ENCODE measurements around the gene HINFP. TPM values are rescaled to one million over a fixed set of nuclear protein-coding genes. Genes with fewer than 3 reads are reported as not detected.

The HINFP gene
- total and polyA plus RNA-seq, 7 experiments from 2014 or later = 14.7 to 79.7 (median 32.7) TPM

- POLR2A ChIA-PET = interaction anchor here (1.0 to 16.1 kb wide), 4 partner anchors 17 to 207 kb away, joined by 3 to 435 read pairs (median 6); partner anchors contain the start of genes C2CD2L, DPAGT1, RPS25 and TRAPPC4
- H3K27ac Mint-ChIP-seq = peak overlapping the region; percentile 39 to 98 (median 88)
- peaks cover 36 to 61% (median 49%) of the 10 kb centered on the region in 7 donors for H3K4me1 Mint-ChIP-seq
Observed at GRCh38 chr11:119117004-119117706, 4.2 kb upstream of the HINFP start.

GRCh38 chr11:119118227-119118626 lies 3.2 kb upstream of the HINFP start:
- Histone ChIP-seq H3K9me3 (ENCODE audit: control insufficient read depth in 2 of 3, low read length in 3 of 3) (no peaks in the 10 kb centered on the region), H3K27ac (ENCODE audit: low read depth, low read length) (no peak overlapping the region), H3K4me3 (ENCODE audit: low read length) (no peak overlapping the region), H3K27me3 (ENCODE audit: control insufficient read depth in 2 of 2, insufficient read depth in 2 of 2, low read length in 2 of 2) (no peaks in the 10 kb centered on the region), H3K36me3 (ENCODE audit: control insufficient read depth in 2 of 3, insufficient read depth in 3 of 3, low read length in 3 of 3) (peaks cover 0 to 27% (median under 1%) of the 10 kb centered on the region in 3 experiments), H3K4me1 (ENCODE audit: control insufficient read depth in 2 of 2, insufficient read depth in 2 of 2, low read length in 2 of 2) (peaks cover 17 to 43% of the 10 kb centered on the region in 2 donors)
- ChIA-PET POLR2A (interaction anchor here (0.6 to 16.1 kb wide), 5 partner anchors 18 to 670 kb away, joined by 3 to 435 read pairs (median 3); partner anchors contain the start of genes C2CD2L, DPAGT1 and VPS11), CTCF (interaction anchor here (1.9 kb wide), 1 partner anchor 16 kb away, joined by 9 read pairs; the partner anchor contains the start of gene DPAGT1)
- Mint-ChIP-seq H3K36me3 (peaks cover 5 to 35% (median 15%) of the 10 kb centered on the region in 5 donors), H3K4me3 (peak overlapping the region in 1 of 10 donors; percentile 41), H3K27me3 (no peaks in the 10 kb centered on the region), H3K4me1 (peaks cover 42 to 67% (median 57%) of the 10 kb centered on the region in 7 donors), H3K9me3 (no peaks in the 10 kb centered on the region), H3K27ac (peak overlapping the region in 1 of 9 donors; percentile 43)
- no peak for ATAC-seq
- DNase-seq = no peak
- intact Hi-C loops (cut with micrococcal nuclease) = no loop called here

More at GRCh38 chr11:119117004-119117706, 4.2 kb upstream of the HINFP start:
- DNase-seq (no peak), ATAC-seq (no peak)
- Histone ChIP-seq H3K9me3 (ENCODE audit: control insufficient read depth in 2 of 3, low read length in 3 of 3) (no peaks in the 10 kb centered on the region), H3K36me3 (ENCODE audit: control insufficient read depth in 2 of 3, insufficient read depth in 3 of 3, low read length in 3 of 3) (peaks cover 0 to 37% (median 8%) of the 10 kb centered on the region in 3 experiments), H3K27me3 (ENCODE audit: control insufficient read depth in 2 of 2, insufficient read depth in 2 of 2, low read length in 2 of 2) (no peaks in the 10 kb centered on the region), H3K4me3 (ENCODE audit: low read length) (no peak overlapping the region), H3K4me1 (ENCODE audit: control insufficient read depth in 2 of 2, insufficient read depth in 2 of 2, low read length in 2 of 2) (peaks cover 9 to 38% of the 10 kb centered on the region in 2 donors), H3K27ac (ENCODE audit: low read depth, low read length) (peak overlapping the region; percentile 81)
- CTCF ChIA-PET = interaction anchor here (1.5 to 2.6 kb wide), 3 partner anchors 11 to 17 kb away, joined by 4 to 13 read pairs (median 9); partner anchors contain the start of genes C2CD2L and DPAGT1
- Mint-ChIP-seq H3K27me3 (no peaks in the 10 kb centered on the region), H3K36me3 (peaks cover 5 to 39% (median 14%) of the 10 kb centered on the region in 5 donors), H3K4me3 (peak overlapping the region in 7 of 10 donors; percentile 10 to 81 (median 19)), H3K9me3 (no peaks in the 10 kb centered on the region)
- intact Hi-C loops (cut with micrococcal nuclease) = no loop called here

- intact Hi-C loops (cut with micrococcal nuclease) = no loop called here
- H3K4me3 ChIP-seq (ENCODE audit: low read length) = no peak overlapping the region
- DNase-seq = no peak
- H3K36me3 Mint-ChIP-seq = peaks cover 5 to 34% (median 13%) of the 10 kb centered on the region in 5 donors
- no peaks in the 10 kb centered on the region for H3K9me3 ChIP-seq (ENCODE audit: control insufficient read depth in 2 of 3, low read length in 3 of 3)
- peaks cover 0 to 22% (median under 1%) of the 10 kb centered on the region in 3 experiments for H3K36me3 ChIP-seq (ENCODE audit: control insufficient read depth in 2 of 3, insufficient read depth in 3 of 3, low read length in 3 of 3)
- H3K27me3 ChIP-seq (ENCODE audit: control insufficient read depth in 2 of 2, insufficient read depth in 2 of 2, low read length in 2 of 2) = no peaks in the 10 kb centered on the region
- no peak overlapping the region for H3K27ac Mint-ChIP-seq
- ATAC-seq = no peak
- ChIA-PET CTCF (interaction anchor here (0.8 to 1.9 kb wide), 2 partner anchors 17 to 237 kb away, joined by 3 to 9 read pairs; partner anchors contain the start of gene DPAGT1), POLR2A (interaction anchor here (0.6 to 16.1 kb wide), 5 partner anchors 18 to 671 kb away, joined by 3 to 435 read pairs (median 3); partner anchors contain the start of genes C2CD2L, DPAGT1 and VPS11)
- H3K27ac ChIP-seq (ENCODE audit: low read depth, low read length) = no peak overlapping the region
- H3K4me3 Mint-ChIP-seq = no peak overlapping the region
- peaks cover 47 to 69% (median 57%) of the 10 kb centered on the region in 7 donors for H3K4me1 Mint-ChIP-seq
- H3K9me3 Mint-ChIP-seq = no peaks in the 10 kb centered on the region
- H3K4me1 ChIP-seq (ENCODE audit: control insufficient read depth in 2 of 2, insufficient read depth in 2 of 2, low read length in 2 of 2) = peaks cover 17 to 43% of the 10 kb centered on the region in 2 donors
- no peaks in the 10 kb centered on the region for H3K27me3 Mint-ChIP-seq
Observed at GRCh38 chr11:119118946-119119345, 2.4 kb upstream of the HINFP start.

- intact Hi-C loops (cut with micrococcal nuclease) = loop anchor here (1.0 to 5.0 kb wide), 15 partner anchors 13 to 683 kb away; partner anchors contain the start of genes C2CD2L (in 2 of the 2), HYOU1 (in 2 of the 2), RPS25 (in 2 of the 2) and TRAPPC4 (in 2 of the 2)
- Histone ChIP-seq H3K36me3 (ENCODE audit: control insufficient read depth in 2 of 3, insufficient read depth in 3 of 3, low read length in 3 of 3) (peaks cover 0 to 21% (median 4%) of the 10 kb centered on the region in 3 experiments), H3K9me3 (ENCODE audit: control insufficient read depth in 2 of 3, low read length in 3 of 3) (no peaks in the 10 kb centered on the region), H3K4me3 (ENCODE audit: low read length) (peak overlapping the region; percentile 71), H3K4me1 (ENCODE audit: control insufficient read depth in 2 of 2, insufficient read depth in 2 of 2, low read length in 2 of 2) (peaks cover 17 to 27% of the 10 kb centered on the region in 2 donors), H3K27ac (ENCODE audit: low read depth, low read length) (peak overlapping the region; percentile 72), H3K27me3 (ENCODE audit: control insufficient read depth in 2 of 2, insufficient read depth in 2 of 2, low read length in 2 of 2) (no peaks in the 10 kb centered on the region)
- ATAC-seq = no peak
- Mint-ChIP-seq H3K9me3 (no peaks in the 10 kb centered on the region), H3K36me3 (peaks cover 5 to 26% (median 10%) of the 10 kb centered on the region in 5 donors), H3K27me3 (no peaks in the 10 kb centered on the region), H3K4me3 (peak overlapping the region; percentile 86 to 98 (median 94)), H3K4me1 (peaks cover 38 to 64% (median 55%) of the 10 kb centered on the region in 7 donors), H3K27ac (peak overlapping the region; percentile 78 to 98 (median 95))
- DNase-seq = peak in 1 of 9 donors; percentile 16
- POLR2A ChIA-PET = interaction anchor here (0.7 to 16.1 kb wide), 12 partner anchors 9 to 164 kb away, joined by 3 to 435 read pairs (median 3); partner anchors contain the start of genes C2CD2L, DPAGT1, NLRX1 and VPS11
- CTCF ChIA-PET = interaction anchor here (1.4 to 2.1 kb wide), 3 partner anchors 18 to 64 kb away, joined by 3 to 9 read pairs (median 6); partner anchors contain the start of gene DPAGT1
Observed at GRCh38 chr11:119120639-119121007, 757 bp upstream of the HINFP start.

GRCh38 chr11:119121811-119122124 lies 388 bp downstream of the HINFP start:
- H3K27me3 Mint-ChIP-seq = no peaks in the 10 kb centered on the region
- ATAC-seq = peak; percentile 0
- peaks cover 36 to 56% (median 48%) of the 10 kb centered on the region in 7 donors for H3K4me1 Mint-ChIP-seq
- H3K27ac Mint-ChIP-seq = peak overlapping the region; percentile 78 to 98 (median 95)
- ChIA-PET CTCF (interaction anchor here (0.7 to 2.1 kb wide), 3 partner anchors 12 to 68 kb away, joined by 3 to 9 read pairs (median 4); partner anchors contain the start of gene DPAGT1), POLR2A (interaction anchor here (0.8 to 16.1 kb wide), 12 partner anchors 10 to 545 kb away, joined by 3 to 435 read pairs (median 3); partner anchors contain the start of genes C2CD2L, DPAGT1 and VPS11)
- peaks cover 5 to 20% (median 10%) of the 10 kb centered on the region in 5 donors for H3K36me3 Mint-ChIP-seq
- Histone ChIP-seq H3K4me1 (ENCODE audit: control insufficient read depth in 2 of 2, insufficient read depth in 2 of 2, low read length in 2 of 2) (peaks cover 17% of the 10 kb centered on the region in 2 donors), H3K36me3 (ENCODE audit: control insufficient read depth in 2 of 3, insufficient read depth in 3 of 3, low read length in 3 of 3) (peaks cover 0 to 21% (median 4%) of the 10 kb centered on the region in 3 experiments), H3K27me3 (ENCODE audit: control insufficient read depth in 2 of 2, insufficient read depth in 2 of 2, low read length in 2 of 2) (no peaks in the 10 kb centered on the region), H3K9me3 (ENCODE audit: control insufficient read depth in 2 of 3, low read length in 3 of 3) (no peaks in the 10 kb centered on the region), H3K27ac (ENCODE audit: low read depth, low read length) (peak overlapping the region; percentile 85), H3K4me3 (ENCODE audit: low read length) (peak overlapping the region; percentile 71)
- peak overlapping the region; percentile 86 to 98 (median 94) for H3K4me3 Mint-ChIP-seq
- H3K9me3 Mint-ChIP-seq = no peaks in the 10 kb centered on the region
- DNase-seq = no peak
- intact Hi-C loops (cut with micrococcal nuclease) = loop anchor here (1.0 to 5.0 kb wide), 15 partner anchors 14 to 684 kb away; partner anchors contain the start of genes C2CD2L (in 2 of the 2), HYOU1 (in 2 of the 2), RPS25 (in 2 of the 2) and TRAPPC4 (in 2 of the 2)

- H3K9me3 Mint-ChIP-seq = no peaks in the 10 kb centered on the region
- H3K27ac Mint-ChIP-seq = peak overlapping the region in 2 of 9 donors; percentile 10 to 17
- no peaks in the 10 kb centered on the region for H3K27me3 Mint-ChIP-seq
- H3K4me1 Mint-ChIP-seq = peaks cover 27 to 52% (median 44%) of the 10 kb centered on the region in 7 donors
- ChIA-PET POLR2A (interaction anchor here (1.2 to 1.4 kb wide), 3 partner anchors 19 to 24 kb away, joined by 3 to 5 read pairs (median 3); partner anchors contain the start of gene DPAGT1), CTCF (interaction anchor here (0.5 to 0.6 kb wide), 2 partner anchors 12 to 200 kb away, joined by 3 read pairs; no protein-coding TSS in a partner anchor)
- H3K27me3 ChIP-seq (ENCODE audit: control insufficient read depth in 2 of 2, insufficient read depth in 2 of 2, low read length in 2 of 2) = no peaks in the 10 kb centered on the region
- no peak for ATAC-seq
- H3K4me3 ChIP-seq (ENCODE audit: low read length) = no peak overlapping the region
- intact Hi-C loops (cut with micrococcal nuclease) = no loop called here
- no peak overlapping the region for H3K4me3 Mint-ChIP-seq
- H3K9me3 ChIP-seq (ENCODE audit: control insufficient read depth in 2 of 3, low read length in 3 of 3) = no peaks in the 10 kb centered on the region
- H3K36me3 Mint-ChIP-seq = peaks cover 10 to 28% (median 14%) of the 10 kb centered on the region in 5 donors
- peaks cover 9 to 12% of the 10 kb centered on the region in 2 donors for H3K4me1 ChIP-seq (ENCODE audit: control insufficient read depth in 2 of 2, insufficient read depth in 2 of 2, low read length in 2 of 2)
- H3K27ac ChIP-seq (ENCODE audit: low read depth, low read length) = no peak overlapping the region
- H3K36me3 ChIP-seq (ENCODE audit: control insufficient read depth in 2 of 3, insufficient read depth in 3 of 3, low read length in 3 of 3) = peaks cover 0 to 42% (median 11%) of the 10 kb centered on the region in 3 experiments
- no peak for DNase-seq
Observed at GRCh38 chr11:119125821-119126220, 4.4 kb downstream of the HINFP start.

All from naive thymus-derived CD4-positive, alpha-beta T cell (primary cell).